ENCODE measurements around the gene STAB1.

The STAB1 gene

GRCh38 chr3:52547143-52547542, 52.0 kb downstream of the STAB1 start:
- H3K9me2 ChIP-seq (replicated peaks; ENCODE audit: control insufficient read depth, low read length), result no peaks in the 10 kb centered on the region
- no peak overlapping the region for H3K4me2 ChIP-seq (ENCODE audit: low read length)
- H3K27me3 ChIP-seq (ENCODE audit: control insufficient read depth, low read length), result no peaks in the 10 kb centered on the region
- H3K79me2 ChIP-seq (ENCODE audit: control insufficient read depth, low read length), result peaks cover 7% of the 10 kb centered on the region
- no peaks in the 10 kb centered on the region for H3K9me3 ChIP-seq (ENCODE audit: control insufficient read depth, insufficient read depth, low read length)
- H3K36me3 ChIP-seq (ENCODE audit: control insufficient read depth, low read length), result peaks cover 62% of the 10 kb centered on the region
- no peak for TF ChIP-seq EZH2phosphoT487 (IDR thresholded peaks at IDR 0.05; ENCODE audit: borderline replicate concordance, low read length)
- no peaks in the 10 kb centered on the region for H3K4me1 ChIP-seq (ENCODE audit: control insufficient read depth, low read length)
- peaks cover 15% of the 10 kb centered on the region; the same call in 1 of the 2 replicates for H3F3A ChIP-seq (ENCODE audit: control insufficient read depth, insufficient read depth)
- no peak overlapping the region for H3K27ac ChIP-seq (ENCODE audit: low read depth, low read length)
- H4K20me1 ChIP-seq (ENCODE audit: control insufficient read depth, insufficient read depth, low read depth, low read length), result no peaks in the 10 kb centered on the region
- no peak overlapping the region for H3K4me3 ChIP-seq (ENCODE audit: low read length)

GRCh38 chr3:52551118-52551517, 56.0 kb downstream of the STAB1 start:
- TF ChIP-seq CTCF (IDR thresholded peaks at IDR 0.05; ENCODE audit: low read depth, low read length, poor library complexity, severe bottlenecking), result no peak
- no peak for TF ChIP-seq EZH2phosphoT487 (IDR thresholded peaks at IDR 0.05; ENCODE audit: borderline replicate concordance, low read length)
- Histone ChIP-seq H3K4me3 (ENCODE audit: low read length) (no peak overlapping the region), H3K4me2 (ENCODE audit: low read length) (no peak overlapping the region), H3K36me3 (ENCODE audit: control insufficient read depth, low read length) (peaks cover 76% of the 10 kb centered on the region), H3K79me2 (ENCODE audit: control insufficient read depth, low read length) (no peaks in the 10 kb centered on the region), H3F3A (ENCODE audit: control insufficient read depth, insufficient read depth) (peaks cover 18% of the 10 kb centered on the region; the same call in 1 of the 2 replicates), H3K9me2 (replicated peaks; ENCODE audit: control insufficient read depth, low read length) (no peaks in the 10 kb centered on the region), H3K4me1 (ENCODE audit: control insufficient read depth, low read length) (no peaks in the 10 kb centered on the region), H4K20me1 (ENCODE audit: control insufficient read depth, insufficient read depth, low read depth, low read length) (0 out of 2 replicates have a peak, but pooled peaks cover 3% of the 10 kb centered on the region), H3K27me3 (ENCODE audit: control insufficient read depth, low read length) (no peaks in the 10 kb centered on the region), H3K9me3 (ENCODE audit: control insufficient read depth, insufficient read depth, low read length) (no peaks in the 10 kb centered on the region), H3K27ac (ENCODE audit: low read depth, low read length) (no peak overlapping the region)

GRCh38 chr3:52552089-52552488, 57.0 kb downstream of the STAB1 start:
- no peak for TF ChIP-seq EZH2phosphoT487 (IDR thresholded peaks at IDR 0.05; ENCODE audit: borderline replicate concordance, low read length)
- TF ChIP-seq CTCF (IDR thresholded peaks at IDR 0.05; ENCODE audit: low read depth, low read length, poor library complexity, severe bottlenecking), result no peak
- H3K4me2 ChIP-seq (ENCODE audit: low read length), result no peak overlapping the region

GRCh38 chr3:52554026-52554755, 59.1 kb downstream of the STAB1 start:
- H3K27ac ChIP-seq (ENCODE audit: low read depth, low read length), result no peak overlapping the region
- 0 out of 2 replicates have a peak, but pooled peaks cover 3% of the 10 kb centered on the region for H4K20me1 ChIP-seq (ENCODE audit: control insufficient read depth, insufficient read depth, low read depth, low read length)
- H3K79me2 ChIP-seq (ENCODE audit: control insufficient read depth, low read length), result no peaks in the 10 kb centered on the region
- H3K9me3 ChIP-seq (ENCODE audit: control insufficient read depth, insufficient read depth, low read length), result no peaks in the 10 kb centered on the region
- H3F3A ChIP-seq (ENCODE audit: control insufficient read depth, insufficient read depth), result peaks cover 3% of the 10 kb centered on the region; the same call in 1 of the 2 replicates
- no peaks in the 10 kb centered on the region for H3K9me2 ChIP-seq (replicated peaks; ENCODE audit: control insufficient read depth, low read length)
- H3K4me3 ChIP-seq (ENCODE audit: low read length), result no peak overlapping the region
- no peaks in the 10 kb centered on the region for H3K4me1 ChIP-seq (ENCODE audit: control insufficient read depth, low read length)
- H3K4me2 ChIP-seq (ENCODE audit: low read length), result no peak overlapping the region
- no peaks in the 10 kb centered on the region for H3K27me3 ChIP-seq (ENCODE audit: control insufficient read depth, low read length)
- peaks cover 80% of the 10 kb centered on the region for H3K36me3 ChIP-seq (ENCODE audit: control insufficient read depth, low read length)
- TF ChIP-seq EZH2phosphoT487 (IDR thresholded peaks at IDR 0.05; ENCODE audit: borderline replicate concordance, low read length) (no peak), CTCF (IDR thresholded peaks at IDR 0.05; ENCODE audit: low read depth, low read length, poor library complexity, severe bottlenecking) (no peak)

More at GRCh38 chr3:52552089-52552488, 57.0 kb downstream of the STAB1 start:
- peaks cover 76% of the 10 kb centered on the region for H3K36me3 ChIP-seq (ENCODE audit: control insufficient read depth, low read length)
- no peaks in the 10 kb centered on the region for H3K9me2 ChIP-seq (replicated peaks; ENCODE audit: control insufficient read depth, low read length)
- no peak overlapping the region for H3K4me3 ChIP-seq (ENCODE audit: low read length)
- 0 out of 2 replicates have a peak, but pooled peaks cover 3% of the 10 kb centered on the region for H4K20me1 ChIP-seq (ENCODE audit: control insufficient read depth, insufficient read depth, low read depth, low read length)
- H3K27me3 ChIP-seq (ENCODE audit: control insufficient read depth, low read length), result no peaks in the 10 kb centered on the region
- H3F3A ChIP-seq (ENCODE audit: control insufficient read depth, insufficient read depth), result peaks cover 12% of the 10 kb centered on the region; the same call in 1 of the 2 replicates
- H3K27ac ChIP-seq (ENCODE audit: low read depth, low read length), result no peak overlapping the region
- no peaks in the 10 kb centered on the region for H3K9me3 ChIP-seq (ENCODE audit: control insufficient read depth, insufficient read depth, low read length)
- H3K4me1 ChIP-seq (ENCODE audit: control insufficient read depth, low read length), result no peaks in the 10 kb centered on the region
- H3K79me2 ChIP-seq (ENCODE audit: control insufficient read depth, low read length), result no peaks in the 10 kb centered on the region
